GM19467 (cell line): Measurements from ENCODE around the gene TBC1D26.
"Not testable (repeated sequence)": the region's sequence is repeated elsewhere in the genome, so short reads cannot be mapped to it uniquely, and the experiment has no call there.

Experiments
- ATAC-seq: cut with Tn5 transposase; IDR thresholded peaks from one replicate; pipeline ENCODE4 v1.9.1; 2021; ENCODE audit warnings: mild to moderate bottlenecking, moderate library complexity; ENCODE audit not compliant: unreplicated experiment

Gene TBC1D26

DNA sequence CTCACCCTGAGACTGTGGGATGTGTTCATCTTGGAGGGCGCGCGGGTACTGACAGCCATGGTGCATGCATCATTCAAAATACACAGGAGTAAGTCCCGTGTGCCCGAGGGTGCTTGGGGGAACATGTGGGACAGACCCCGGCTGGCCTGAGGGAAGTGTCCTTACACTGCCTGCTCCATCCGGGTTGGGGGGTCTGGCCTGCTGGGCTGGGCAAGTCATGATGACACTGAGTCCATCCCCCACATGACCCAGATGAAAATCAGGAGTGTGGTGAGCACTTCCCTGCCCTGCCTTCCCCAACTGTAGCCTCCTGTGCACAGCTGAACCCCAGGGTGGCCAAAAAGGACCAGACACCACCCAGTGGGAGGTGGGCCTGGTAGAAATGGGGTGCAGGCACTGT is 10.8 kb downstream of the TBC1D26 start:
- ATAC-seq: no peak

DNA sequence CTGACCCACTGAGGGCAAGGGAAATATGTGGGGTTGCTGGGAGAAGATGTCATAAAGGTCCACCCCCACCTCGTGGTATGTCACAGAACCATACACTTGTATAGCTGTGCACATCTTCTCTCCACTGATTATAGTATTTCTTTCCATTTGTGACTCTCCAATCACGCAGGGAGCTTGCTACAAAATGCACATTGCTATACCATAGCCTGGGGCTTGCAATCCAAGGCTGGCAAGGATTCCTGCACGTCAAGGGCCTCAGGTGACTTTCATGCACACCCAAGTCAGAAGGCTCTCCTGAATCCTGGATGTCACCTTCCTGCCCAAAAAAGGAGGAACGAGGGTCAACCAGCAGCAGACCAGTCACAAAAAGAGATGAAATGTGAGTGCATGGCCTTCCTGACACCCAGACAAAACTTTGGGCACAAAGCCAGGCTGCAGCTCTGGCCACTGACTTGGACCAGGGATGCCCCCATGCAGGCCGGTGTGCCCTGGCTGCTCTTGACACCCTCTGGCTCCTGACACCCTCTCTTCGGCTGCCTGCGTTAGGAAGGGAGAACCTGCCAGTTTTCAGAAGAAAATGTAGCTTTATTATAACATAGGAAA is 12.1 kb downstream of the TBC1D26 start:
- ATAC-seq: no peak

- no peak for ATAC-seq
Measured at GRCh38 chr17:15744885-15745284, 12.8 kb downstream of the TBC1D26 start.

- not testable (repeated sequence) for ATAC-seq
Measured at GRCh38 chr17:15749403-15749802, 17.3 kb downstream of the TBC1D26 start.

DNA sequence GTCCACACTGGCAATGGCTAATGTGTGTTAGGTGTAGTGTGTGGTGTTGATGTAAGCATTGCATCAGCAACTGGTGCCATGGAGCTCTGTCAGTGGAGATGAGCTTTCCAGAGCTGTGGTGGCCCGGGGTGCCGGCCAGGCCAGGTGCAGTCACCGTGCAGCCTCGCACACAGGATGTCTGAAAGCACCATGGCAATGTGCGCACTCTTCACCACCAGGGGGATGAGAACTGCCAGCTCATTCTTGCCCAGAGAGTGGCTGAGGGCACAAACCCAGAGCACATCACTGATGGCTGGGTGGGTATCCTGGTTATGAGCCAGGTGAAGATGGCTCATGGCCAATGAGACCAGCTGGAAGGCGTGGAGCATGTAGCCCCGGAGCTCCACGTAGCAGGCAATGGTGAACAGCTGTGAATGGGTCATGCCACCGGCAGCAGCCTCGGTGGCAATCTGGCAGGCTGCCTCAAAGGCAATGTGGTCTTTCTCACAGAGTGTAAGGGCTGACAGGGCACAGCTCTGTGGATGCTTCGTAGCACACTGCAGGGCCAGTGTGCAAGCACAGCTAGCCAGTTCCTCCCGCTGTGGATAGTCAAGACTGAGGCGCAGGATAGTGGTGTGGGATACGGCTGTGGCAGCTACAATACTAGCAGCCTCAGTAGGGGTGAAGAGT is 36.9 kb downstream of the TBC1D26 start:
- not testable (repeated sequence) for ATAC-seq

DNA sequence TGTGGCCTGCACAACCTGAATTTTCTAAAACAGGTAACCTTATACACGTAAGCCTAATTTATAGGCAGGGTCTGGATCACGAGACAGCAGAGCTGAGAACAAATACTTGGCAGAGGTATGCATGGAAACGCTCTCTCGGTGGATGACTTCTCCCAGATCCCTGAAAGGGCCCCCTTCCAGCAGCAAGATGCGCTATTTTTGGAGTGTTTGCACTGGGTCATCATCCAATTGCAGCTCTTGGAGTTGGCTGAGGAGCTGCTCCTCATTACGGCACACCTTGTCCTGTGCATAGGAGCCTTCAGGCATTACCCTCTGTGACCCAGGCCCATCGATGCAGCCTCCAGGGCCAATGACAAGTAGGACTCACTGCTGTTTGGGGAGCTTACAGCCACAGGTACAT is 38.6 kb downstream of the TBC1D26 start:
- ATAC-seq: not testable (repeated sequence)

- ATAC-seq: no peak
Measured at GRCh38 chr17:15776871-15777270, 44.8 kb downstream of the TBC1D26 start.

DNA sequence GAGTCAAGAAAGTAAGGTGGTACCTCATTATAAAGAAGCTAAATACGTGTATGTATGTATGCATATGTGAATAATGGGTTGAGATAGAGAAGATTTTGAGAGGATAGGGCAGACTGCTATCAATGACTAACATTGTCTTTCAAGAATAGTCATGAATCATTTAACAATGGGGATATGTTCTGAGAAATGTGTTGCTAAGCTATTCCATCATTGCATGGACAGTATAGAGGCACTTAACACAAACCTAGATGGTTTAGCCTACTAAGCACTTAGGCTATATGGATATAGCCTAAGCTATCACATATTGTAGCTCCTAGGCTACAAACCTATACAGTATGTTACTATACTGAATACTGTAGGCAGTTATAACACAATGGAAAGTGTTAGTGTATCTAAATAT is 45.2 kb downstream of the TBC1D26 start:
- ATAC-seq: no peak

- ATAC-seq: no peak
Measured at GRCh38 chr17:15777717-15778116, 45.6 kb downstream of the TBC1D26 start.

DNA sequence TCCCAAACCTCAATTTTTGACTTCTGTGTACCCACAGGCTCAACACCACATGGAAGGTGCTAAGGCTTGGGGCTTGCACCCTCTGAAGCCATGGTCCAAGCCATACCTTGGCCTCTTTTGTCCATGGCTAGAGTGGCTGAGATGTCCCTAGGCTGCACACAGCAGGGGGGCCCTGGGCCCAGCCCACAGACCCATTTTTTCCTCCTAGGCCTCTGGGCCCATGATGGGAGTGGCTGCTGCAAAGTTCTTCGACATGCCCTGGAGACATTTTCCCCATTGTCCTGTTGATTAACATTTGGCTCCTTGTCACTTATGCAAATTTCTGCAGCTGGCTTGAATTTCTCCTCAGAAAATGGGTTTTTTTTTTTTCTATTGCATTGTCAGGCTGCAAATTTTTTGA is 47.0 kb downstream of the TBC1D26 start:
- ATAC-seq: no peak

- ATAC-seq: no peak
Measured at GRCh38 chr17:15780188-15780587, 48.1 kb downstream of the TBC1D26 start.

- no peak for ATAC-seq
Measured at GRCh38 chr17:15782866-15783265, 50.8 kb downstream of the TBC1D26 start.

DNA sequence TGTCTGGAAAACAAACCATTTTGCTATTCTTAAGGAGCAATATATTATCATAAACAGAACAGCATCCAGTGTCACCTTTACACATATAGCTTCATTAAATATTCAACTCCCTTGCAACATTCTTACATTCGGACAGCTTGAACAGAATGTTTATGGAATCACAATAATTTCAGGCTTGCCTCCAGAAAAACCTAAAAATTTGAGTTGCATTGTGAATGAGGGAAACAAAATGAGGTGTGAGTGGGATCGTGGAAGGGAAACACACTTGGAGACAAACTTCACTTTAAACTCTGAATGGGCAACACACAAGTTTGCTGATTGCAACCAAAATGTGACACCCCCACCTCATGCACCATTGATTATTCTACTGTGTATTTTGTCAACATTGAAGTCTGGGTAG is 51.4 kb downstream of the TBC1D26 start:
- no peak for ATAC-seq

DNA sequence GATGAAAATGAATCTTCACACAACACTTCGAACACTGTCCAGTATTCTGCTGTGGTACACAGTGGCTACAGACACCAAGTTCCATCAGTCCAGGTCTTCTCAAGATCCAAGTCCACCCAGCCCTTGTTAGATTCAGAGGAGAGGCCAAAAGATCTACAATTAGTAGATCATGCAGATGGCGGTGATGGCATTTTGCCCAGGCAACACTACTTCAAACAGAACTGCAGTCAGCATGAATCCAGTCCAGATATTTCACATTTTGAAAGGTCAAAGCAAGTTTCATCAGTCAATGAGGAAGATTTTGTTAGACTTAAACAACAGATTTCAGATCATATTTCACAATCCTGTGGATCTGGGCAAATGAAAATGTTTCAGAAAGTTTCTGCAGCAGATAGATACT is 52.3 kb downstream of the TBC1D26 start:
- not testable (repeated sequence) for ATAC-seq

DNA sequence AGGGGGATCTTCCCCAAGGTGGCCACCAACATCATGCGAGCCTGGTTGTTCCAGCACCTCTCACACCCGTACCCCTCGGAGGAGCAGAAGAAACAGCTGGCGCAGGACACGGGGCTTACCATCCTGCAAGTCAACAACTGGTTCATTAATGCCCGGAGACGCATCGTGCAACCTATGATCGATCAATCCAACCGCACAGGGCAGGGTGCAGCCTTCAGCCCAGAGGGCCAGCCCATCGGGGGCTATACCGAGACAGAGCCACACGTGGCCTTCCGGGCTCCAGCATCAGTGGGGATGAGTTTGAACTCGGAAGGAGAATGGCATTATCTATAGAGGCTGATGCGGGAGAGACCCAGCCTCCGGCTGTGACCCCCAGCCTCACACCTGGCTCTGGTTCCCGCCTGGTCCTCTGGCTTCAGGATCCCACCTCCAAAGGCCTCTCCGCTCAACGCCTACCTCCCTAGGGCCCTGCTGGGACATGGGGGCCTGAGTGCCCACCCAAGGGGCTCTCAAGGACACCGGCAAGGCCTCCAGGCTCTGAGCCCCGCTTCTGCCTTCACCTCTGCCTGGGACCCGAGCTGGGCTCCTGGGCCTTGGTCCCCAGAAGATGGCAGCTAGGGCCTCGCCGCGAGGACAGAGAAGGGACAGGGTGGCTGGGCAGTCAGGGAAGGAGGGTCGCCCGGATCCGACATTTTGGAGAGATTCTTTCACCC is 55.4 kb downstream of the TBC1D26 start:
- ATAC-seq: not testable (repeated sequence)

DNA sequence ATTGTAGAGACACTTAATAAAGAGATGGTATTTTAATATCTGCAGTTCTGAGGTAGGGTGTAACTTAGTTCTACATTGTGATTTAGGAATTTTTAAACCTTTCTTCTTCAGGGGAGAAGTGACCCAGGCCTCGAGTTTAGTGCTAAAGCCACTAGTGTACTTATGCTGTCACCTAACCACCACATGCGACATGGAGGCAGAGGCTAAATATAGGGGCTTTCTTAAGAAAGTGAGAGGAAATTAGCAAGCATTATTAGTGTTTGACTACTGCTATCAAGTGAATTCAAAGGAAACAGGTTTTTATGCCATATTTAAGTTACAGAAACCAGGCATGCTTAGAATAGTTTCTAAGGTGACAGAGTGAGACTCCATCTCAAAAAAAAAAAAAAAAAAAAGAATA is 56.3 kb downstream of the TBC1D26 start:
- ATAC-seq: not testable (repeated sequence)
